KBM-7 (cell line): Measurements from ENCODE around the gene CCL7.
A peak's percentile ranks its signal among the peaks of the same experiment; 100 is the strongest.

Experiments
- DNase-seq: peaks from one replicate; pipeline ENCODE4 v3.0.0-alpha.2; 2015
- in situ Hi-C: fragments of 300-500 bp; cut with MboI; formaldehyde crosslinking; loops from 2 replicates; pipeline ENCODE4 v1.14.3; 2020; ENCODE audit warnings: low sequenced_read_pairs, low pct_unique_long_range_greater_than_20kb, mixed read lengths

Gene CCL7

DNA sequence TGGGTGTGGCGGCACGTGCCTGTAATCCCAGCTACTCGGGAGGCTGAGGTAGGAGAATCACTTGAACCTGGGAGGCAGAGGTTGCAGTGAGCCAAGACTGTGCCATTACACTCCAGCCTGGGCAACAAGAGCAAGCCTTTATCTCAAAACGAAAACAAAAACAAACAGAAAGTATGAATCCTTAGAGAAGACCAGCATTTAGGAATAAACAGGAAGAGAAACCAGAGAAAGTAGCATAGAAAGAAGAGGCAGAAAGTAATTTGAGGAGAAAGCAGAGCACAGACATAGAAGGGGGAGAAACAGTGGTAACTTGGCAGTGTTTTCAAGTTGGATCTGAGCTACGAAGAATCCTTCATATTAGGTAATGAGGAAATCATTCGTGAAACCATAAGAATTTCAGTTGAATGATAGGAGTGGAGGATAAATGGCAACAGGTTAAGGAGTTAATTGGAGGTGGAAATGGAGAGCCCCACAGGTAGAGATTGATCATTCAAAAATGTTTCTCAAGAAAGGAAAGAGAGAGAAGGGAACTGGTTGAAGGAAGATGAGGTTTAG lies 24.6 kb upstream of the CCL7 start:
- in situ Hi-C loops = no loop called here
- no peak for DNase-seq

DNA sequence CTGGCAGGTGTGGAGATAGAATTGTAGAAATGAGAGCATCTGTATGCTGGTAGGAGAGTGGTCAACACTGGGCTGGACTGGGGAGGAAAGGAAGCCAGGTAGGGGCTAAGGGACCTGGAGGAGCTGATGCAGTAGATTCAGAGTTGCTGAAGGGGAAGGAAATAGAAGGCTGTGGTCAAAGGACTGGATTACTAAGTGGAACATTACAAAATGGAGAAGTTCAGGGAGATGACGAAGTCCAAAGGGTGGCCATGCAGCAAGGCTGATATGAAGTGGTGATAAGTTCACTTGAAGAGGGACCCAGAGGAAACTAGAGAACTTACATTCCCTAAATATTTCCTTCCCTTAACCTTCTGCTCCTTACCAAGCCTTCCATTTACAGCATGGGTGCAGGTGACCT lies 23.6 kb upstream of the CCL7 start:
- in situ Hi-C loops = no loop called here
- DNase-seq = peak; percentile 84

DNA sequence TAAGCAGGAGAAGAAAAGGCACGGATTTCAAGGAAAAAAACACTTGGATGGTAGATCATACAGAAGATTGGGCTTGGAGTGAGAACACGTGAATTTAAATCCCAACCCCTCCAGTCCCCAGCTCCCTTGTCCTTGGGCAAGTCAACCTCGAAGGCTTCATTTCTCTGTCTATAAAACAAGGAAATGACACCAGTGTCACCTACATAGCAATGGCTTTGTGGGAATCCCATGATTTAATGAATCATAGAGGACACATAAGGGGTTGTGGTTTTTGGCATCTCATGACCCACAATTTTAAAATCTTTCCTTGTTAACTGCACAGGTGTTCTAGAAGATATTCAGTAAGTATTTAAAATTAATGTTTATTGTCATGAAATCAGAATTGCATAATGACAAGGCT lies 23.1 kb upstream of the CCL7 start:
- in situ Hi-C loops = no loop called here

DNA sequence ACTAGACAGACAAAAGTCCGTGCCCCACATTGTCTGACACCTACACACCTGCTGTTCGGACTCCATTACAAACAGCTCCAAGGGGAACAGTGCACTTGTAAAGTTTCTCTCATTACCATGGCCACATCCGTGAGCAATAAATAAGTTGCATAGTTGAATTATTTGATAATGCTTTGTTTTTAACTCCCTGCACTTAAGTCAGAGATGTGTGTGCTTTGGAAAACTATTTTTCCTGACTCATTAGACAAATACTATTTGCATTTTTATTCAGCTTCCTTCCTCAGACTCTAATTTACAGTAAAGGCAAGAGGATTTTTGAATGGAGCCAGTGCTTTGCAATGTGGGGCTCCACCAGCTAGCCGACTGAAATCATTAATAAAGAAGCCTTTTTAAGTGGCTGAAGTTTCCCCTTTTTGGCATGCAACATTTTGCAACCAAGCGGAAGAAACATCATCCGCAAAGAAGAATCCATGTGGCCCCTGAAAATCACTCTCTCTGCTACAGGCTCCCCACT lies 21.5 kb upstream of the CCL7 start:
- no peak for DNase-seq
- in situ Hi-C loops = no loop called here

More for the DNA sequence above, 23.1 kb upstream of the CCL7 start:
- no peak for DNase-seq

DNA sequence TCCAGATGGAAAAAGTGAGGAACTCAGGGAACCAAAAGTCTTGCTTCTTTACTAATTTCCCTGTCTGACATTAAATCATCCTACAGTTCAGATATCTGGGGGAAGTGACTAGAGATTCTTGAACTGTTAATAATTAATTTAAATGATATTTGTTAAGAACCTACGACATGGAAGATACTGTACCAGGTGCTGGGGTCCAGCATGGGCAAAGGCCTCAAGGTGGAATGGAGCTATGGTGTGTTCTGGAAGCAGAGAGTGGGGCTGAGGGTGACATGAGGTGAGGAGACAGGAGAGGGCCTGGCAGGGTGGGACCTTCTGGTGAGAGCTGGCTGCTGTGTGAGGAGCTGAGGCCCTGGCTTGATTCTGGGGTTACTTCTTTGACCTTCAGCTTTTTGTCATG lies 21.0 kb upstream of the CCL7 start:
- in situ Hi-C loops = no loop called here
- no peak for DNase-seq

DNA sequence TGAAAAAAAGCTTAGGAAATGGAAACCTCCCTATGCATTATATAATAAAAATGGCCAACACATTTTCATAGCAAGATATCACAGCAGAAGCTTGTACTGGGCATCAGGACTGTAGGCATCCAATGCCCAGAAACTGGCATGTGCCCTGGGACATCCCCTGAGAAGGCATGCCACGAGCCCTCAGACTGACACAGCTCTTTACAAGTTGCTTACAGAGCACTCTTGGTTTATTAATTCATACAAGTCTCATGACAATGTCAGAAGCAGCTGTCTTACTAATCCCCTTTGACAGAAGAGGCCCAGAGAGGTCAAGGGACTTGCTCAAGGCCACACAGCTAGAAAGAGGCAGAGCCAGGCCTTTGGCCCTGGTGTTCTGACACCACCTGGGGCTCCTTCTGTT lies 20.5 kb upstream of the CCL7 start:
- DNase-seq = no peak
- in situ Hi-C loops = no loop called here

DNA sequence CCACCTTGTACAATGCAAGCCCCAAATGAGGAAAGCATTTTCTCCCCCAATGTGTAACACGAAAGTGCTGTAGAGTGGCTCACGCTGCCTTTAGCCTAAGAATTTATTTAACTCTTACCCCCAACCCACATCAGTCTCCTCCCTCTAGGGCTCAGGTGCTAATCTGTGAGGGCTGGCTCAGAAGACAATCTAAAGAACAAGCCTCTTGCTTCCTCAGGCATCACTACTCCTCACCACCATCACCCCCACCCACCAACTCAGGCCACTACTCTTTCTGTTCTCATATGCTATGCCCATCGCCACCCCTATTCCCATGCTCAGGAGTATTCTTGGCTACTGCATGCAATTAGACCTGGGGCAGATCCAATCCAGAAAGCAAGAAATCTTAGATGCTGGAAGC lies 18.8 kb upstream of the CCL7 start:
- DNase-seq = no peak
- in situ Hi-C loops = no loop called here

DNA sequence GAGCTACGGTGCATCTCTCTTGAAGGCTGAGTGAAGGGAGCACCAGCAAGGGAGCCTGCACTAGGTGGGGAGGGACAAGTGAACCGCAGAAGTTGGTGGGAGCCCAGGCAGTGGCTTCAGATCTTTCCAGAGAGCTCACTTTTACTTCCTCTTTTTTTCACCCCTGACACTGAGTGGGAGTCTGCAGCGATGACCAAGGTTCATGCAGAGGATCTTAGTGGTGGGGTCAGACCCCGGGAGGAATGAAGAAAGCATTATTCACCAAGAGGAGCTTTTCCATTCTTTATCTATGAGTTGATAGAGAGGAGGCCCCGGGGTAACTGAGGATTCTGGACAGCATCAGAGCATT lies 18.0 kb upstream of the CCL7 start:
- in situ Hi-C loops = no loop called here
- peak; percentile 82 for DNase-seq

DNA sequence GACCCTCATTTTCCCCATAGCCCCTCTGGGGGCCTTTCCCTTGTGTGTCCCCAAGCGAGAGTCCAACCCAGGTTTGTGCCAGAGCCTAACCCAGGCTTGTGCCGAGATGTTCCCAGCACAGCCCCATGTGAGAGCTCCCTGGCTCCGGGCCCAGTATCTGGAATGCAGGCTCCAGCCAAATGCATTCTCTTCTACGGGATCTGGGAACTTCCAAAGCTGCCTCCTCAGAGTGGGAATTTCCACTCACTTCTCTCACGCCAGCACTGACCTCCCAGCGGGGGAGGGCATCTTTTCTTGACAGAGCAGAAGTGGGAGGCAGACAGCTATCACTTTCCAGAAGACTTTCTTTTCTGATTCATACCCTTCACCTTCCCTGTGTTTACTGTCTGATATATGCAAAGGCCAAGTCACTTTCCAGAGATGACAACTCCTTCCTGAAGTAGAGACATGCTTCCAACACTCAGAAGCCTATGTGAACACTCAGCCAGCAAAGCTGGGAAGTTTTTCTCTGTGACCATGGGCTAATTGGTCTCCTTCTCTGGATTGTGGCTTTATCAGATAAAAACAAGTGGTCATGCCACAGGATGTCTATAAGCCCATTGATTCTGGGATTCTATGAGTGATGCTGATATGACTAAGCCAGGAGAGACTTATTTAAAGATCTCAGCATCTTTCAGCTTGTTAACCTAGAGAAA lies 17.4 kb upstream of the CCL7 start:
- in situ Hi-C loops = no loop called here
- DNase-seq = no peak

DNA sequence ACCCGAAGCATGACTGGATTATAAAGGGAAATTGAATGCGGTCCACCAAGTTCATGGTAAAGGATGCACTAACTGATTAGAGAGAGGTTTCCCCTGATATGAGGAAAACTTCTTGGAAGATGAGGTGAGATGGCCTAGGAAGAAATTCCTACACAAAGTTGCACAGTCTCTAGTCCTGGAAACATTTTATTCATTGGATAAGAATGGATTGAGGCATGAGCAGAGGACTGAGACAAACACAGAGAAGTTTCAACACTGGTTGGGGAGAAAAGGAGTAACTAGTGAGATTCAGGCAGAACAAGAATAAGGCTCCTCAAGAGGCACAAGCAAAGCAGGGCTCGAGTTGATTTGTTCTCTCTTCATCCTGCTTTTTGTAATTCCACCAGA lies 16.9 kb upstream of the CCL7 start:
- in situ Hi-C loops = no loop called here
- DNase-seq = no peak

DNA sequence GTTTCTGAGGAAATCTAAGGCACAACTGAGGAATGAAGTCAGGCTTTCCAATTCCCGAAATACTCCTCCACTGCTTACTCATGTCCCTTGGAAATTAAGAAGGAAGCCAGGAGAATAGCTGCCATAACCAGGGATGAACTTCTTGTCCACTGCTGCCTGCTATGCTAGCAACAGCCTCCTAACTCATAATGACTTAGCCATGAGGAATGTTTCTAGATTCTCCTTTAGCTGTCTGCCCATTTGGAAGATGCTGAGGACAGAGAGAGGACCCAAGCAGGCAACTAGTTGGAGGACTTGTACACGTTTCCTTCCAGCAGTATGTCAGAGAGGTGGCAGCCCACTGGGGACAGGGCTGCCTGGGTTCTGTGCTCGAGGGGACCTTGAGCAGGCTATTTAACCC lies 15.9 kb upstream of the CCL7 start:
- in situ Hi-C loops = no loop called here
- DNase-seq = no peak

DNA sequence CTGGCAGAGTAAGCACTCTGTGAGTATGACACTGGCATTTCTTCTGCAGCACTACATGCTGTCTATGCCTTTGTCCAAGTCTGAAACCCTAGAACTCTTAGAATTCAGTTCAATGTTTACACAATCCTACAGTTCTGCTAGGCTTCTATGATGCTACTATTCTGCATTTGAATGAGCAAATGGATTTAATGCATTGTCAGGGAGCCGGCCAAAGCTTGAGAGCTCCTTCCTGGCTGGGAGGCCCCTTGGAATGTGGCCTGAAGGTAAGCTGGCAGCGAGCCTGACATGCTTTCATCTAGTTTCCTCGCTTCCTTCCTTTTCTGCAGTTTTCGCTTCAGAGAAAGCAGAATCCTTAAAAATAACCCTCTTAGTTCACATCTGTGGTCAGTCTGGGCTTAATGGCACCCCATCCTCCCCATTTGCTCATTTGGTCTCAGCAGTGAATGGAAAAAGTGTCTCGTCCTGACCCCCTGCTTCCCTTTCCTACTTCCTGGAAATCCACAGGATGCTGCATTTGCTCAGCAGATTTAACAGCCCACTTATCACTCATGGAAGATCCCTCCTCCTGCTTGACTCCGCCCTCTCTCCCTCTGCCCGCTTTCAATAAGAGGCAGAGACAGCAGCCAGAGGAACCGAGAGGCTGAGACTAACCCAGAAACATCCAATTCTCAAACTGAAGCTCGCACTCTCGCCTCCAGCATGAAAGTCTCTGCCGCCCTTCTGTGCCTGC lies 15.2 kb upstream of the CCL7 start, which contains the start of gene CCL2:
CCL2 (plus strand) TSS at position 635 of the 730 bp plus-strand sequence; CDS start at position 700, 65 bp downstream.
- DNase-seq = peak; percentile 45
- in situ Hi-C loops = no loop called here

DNA sequence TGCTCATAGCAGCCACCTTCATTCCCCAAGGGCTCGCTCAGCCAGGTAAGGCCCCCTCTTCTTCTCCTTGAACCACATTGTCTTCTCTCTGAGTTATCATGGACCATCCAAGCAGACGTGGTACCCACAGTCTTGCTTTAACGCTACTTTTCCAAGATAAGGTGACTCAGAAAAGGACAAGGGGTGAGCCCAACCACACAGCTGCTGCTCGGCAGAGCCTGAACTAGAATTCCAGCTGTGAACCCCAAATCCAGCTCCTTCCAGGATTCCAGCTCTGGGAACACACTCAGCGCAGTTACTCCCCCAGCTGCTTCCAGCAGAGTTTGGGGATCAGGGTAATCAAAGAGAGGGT lies 14.7 kb upstream of the CCL7 start:
- no peak for DNase-seq
- in situ Hi-C loops = no loop called here

DNA sequence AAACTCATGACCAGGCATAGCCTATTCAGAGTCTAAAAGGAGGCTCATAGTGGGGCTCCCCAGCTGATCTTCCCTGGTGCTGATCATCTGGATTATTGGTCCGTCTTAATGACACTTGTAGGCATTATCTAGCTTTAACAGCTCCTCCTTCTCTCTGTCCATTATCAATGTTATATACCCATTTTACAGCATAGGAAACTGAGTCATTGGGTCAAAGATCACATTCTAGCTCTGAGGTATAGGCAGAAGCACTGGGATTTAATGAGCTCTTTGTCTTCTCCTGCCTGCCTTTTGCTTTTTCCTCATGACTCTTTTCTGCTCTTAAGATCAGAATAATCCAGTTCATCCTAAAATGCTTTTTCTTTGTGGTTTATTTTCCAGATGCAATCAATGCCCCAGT lies 14.2 kb upstream of the CCL7 start:
- no peak for DNase-seq
- in situ Hi-C loops = no loop called here

DNA sequence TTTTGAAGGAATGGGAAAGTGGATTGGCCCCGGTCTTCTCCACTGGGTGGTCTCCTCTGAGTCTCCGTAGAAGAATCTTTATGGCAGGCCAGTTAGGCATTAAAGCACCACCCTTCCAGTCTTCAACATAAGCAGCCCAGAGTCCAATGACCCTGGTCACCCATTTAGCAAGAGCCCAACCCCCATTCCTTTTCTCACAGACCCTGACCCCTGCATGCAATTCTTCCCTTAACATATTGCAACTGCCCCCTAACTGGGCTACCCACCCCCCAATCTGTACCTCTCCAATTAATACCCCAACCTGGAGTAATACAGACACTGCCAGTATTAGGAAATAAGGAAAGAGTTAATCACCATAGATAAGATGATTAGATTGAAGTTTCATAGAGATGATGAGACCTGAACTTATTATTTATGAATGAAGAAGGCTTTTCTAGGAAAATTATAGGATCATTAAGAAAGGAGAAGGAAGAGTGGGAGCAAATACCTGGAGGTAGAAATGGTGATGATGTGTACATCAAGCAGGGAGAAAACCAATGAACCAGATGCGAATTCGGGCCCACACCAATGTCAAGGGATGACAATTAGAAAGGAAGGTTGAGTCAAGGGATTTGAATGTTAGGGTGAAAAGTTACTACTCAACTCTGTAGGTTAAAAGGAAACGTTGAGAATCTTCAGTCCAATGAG lies 12.6 kb upstream of the CCL7 start:
- no peak for DNase-seq
- in situ Hi-C loops = no loop called here

DNA sequence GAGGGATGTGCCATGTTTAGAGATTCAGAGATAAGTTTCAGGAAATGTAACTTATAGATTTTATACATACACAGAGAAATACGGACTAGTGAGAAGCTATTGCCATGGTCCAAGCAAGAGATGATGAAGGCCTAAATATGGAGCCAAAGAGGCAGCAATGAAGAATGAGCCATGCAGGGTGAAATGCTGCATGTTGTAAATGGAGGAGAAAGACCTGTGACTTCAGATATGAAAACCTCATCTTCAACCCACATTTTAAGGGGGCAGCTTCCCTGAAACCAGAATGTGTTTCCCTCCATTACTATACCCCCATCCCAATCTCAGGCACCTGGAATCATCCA lies 12.1 kb upstream of the CCL7 start:
- DNase-seq = no peak
- in situ Hi-C loops = no loop called here

DNA sequence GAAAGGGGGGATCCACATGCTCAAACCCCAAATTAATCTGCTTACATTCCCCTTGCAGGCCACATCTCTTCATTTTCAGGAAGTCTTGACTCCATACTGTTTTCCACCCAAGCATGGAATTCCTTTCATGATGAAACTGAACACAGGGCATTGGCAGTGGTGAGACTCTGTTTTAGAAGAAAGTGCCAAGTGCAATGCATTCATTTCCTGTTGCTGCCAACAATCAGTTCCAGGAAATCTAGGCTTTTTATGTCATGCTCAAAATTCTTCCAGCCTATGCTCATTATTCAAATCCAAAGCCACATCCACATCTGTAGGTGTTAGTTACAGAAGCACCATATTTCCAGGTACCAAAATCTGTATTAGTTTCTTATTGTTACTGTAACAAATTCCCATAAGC lies 10.9 kb upstream of the CCL7 start:
- in situ Hi-C loops = no loop called here

DNA sequence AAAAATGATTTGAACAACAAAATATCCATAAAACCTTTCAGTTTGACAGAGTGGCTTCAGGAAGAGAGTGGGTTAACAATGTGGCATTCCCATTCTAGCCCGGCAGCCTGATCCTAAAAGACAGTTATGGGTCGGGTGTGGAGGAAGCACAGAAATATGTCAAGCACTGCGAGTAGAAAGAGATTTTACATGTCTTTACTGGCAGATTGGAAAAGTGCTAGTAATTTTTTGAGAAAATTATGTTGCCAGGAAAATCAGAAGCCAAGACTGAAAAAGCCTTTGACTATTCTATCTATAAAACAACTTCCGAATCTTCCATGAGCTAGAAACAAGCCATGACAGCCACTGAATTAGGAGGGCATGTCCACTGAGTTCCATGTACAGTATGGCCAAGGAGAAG lies 9.2 kb upstream of the CCL7 start:
- DNase-seq = no peak
- in situ Hi-C loops = no loop called here

More for the DNA sequence above, 10.9 kb upstream of the CCL7 start:
- no peak for DNase-seq

DNA sequence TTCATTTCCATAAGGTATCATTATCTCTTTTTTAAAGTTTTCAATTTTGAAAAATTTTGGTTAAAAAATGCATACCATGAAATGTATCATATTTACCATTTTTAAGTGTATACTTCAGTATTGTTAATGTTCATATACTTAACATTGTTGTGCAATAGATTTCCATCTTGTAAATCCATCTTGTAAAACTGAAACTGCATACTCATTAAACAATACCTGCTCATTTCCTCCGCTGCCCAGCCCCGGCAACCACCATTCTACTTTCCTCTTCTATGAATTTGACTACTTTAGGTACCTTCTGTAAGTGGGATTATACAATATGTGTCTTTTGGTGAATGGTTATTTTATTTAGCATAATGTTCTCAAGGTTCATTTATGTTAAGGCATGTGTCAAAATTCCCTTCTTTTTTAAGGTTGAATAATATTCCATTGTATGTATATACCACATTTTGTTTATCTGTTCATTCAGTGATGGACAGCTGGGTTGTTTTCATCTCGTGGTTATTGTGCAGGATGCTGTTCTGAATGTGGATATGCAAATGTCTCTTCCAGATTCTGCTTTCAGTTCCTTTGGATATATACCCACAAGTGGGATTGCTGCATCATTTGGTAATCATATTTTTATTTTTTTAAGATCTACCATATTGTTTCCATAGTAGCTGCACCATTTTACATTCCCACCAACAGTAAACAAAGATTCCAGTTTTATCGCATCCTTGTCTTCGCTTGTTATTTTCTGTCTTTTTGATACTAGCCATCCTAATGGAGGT lies 8.3 kb upstream of the CCL7 start:
- DNase-seq = no peak

More for the DNA sequence above, 8.3 kb upstream of the CCL7 start:
- in situ Hi-C loops = no loop called here
